HG03045 (cell line): ENCODE measurements around the gene FBXL3.
"Not testable (repeated sequence)": the region's sequence is repeated elsewhere in the genome, so short reads cannot be mapped to it uniquely, and the experiment has no call there.

Experiments used
- ATAC-seq: cut with Tn5 transposase; IDR thresholded peaks from one replicate; pipeline ENCODE4 v1.9.1; 2021; ENCODE audit warnings: mild to moderate bottlenecking, moderate library complexity; ENCODE audit not compliant: unreplicated experiment

FBXL3 gene

GRCh38 chr13:77028202-77028601 is 1.2 kb upstream of the FBXL3 start:
- ATAC-seq: no peak

DNA sequence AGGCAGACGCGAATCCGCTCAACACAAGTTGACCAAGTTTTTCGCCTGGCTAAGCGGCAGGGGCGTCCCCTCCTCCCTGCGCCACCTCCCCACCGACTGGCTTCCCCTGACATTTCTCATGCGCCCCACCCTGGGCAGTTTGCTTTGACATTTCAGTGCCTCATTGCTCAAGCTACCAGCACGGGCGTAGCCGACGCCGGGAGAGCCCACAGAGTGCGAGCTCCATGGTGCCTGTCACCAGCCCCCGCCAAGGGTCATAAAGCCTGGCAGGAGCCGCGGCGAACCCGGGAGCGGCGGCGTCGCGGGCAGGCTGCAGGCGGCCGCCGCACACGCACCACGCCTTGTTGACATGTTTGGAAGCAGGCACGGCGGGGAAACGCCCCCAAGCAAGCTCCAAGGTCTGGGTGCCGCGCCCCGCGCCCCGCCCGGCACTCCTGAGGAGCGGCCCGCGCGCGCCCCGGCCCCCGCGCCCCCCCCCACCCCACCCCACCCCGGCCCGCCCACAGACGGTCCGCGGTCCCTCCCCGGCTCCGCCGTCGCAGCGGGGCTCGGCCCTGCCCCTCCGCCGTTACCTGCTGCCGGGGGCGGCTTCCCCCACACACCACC is 601 bp downstream of the FBXL3 start:
- ATAC-seq: peak; percentile 62

- ATAC-seq: no peak
Measured at GRCh38 chr13:77022341-77022740, 4.6 kb downstream of the FBXL3 start.

DNA sequence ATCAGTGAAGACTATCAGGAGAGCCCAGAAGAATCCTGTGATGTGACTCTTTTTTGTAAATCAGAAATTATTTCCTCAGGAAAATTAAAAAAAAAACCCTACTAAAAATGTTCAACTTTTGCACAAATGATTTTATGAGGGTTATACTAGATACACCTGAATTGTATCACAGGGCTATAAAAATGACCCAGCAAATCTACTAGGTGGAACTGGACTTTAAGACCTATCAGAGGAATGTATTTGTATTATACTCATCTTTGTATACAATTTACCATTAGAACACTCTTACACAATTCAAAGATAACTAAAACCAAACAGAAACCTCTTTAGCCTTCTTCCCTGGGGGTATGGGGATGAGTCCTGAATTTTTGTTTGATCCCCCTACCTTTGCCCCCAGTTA is 7.2 kb downstream of the FBXL3 start:
- ATAC-seq: no peak

GRCh38 chr13:77016888-77017623 is 9.9 kb downstream of the FBXL3 start:
- no peak for ATAC-seq

- ATAC-seq: no peak
Measured at GRCh38 chr13:77016251-77016812, 10.6 kb downstream of the FBXL3 start.

GRCh38 chr13:77014906-77015685 is 11.9 kb downstream of the FBXL3 start:
- no peak for ATAC-seq

DNA sequence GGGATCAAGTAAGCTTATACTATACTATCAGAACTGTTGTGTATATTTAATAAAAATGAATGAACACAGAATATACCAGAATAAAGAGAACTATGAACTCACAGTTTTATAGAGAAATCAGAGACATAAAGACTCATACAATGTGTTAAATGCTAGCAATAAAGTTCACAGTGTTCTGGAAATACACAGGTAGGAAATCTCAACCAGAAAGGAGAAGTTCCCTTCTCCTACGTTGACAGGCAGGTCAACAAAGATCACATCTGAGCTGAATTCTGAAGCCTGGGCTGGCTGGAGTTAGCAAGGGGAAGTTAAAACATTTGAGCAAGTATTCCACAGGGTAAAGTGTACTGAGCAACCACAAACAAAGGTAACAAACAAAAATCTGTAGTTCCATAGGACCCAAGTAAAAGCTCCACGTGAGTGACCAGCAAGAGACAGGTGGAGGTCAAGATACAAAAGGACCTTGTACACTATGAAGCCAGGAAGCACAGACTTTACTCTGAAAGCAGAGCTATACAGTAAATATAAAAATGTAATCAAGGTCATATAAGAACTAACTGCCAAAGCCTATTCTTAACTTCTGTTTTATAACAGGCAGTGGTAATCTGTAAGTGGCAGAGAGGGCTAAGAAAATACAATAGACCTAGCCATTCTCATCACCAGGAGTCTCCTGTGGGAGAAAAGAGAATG is 13.0 kb downstream of the FBXL3 start:
- no peak for ATAC-seq

DNA sequence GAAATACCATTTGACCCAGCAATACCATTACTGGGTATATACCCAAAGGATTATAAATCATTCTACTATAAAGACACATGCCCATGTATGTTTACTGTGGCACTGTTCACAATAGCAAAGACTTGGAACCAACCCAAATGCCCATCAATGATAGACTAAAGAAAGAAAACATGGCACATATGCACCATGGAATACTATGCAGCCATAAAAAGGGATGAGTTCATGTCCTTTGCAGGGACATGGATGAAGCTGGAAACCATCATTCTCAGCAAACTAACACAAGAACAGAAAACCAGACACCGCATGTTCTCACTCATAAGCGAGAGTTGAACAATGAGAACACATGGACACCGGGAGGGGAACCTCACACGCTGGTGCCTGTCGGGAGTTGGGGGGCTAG is 17.2 kb downstream of the FBXL3 start:
- ATAC-seq: not testable (repeated sequence)

GRCh38 chr13:77009011-77009410 is 17.9 kb downstream of the FBXL3 start:
- no peak for ATAC-seq

- not testable (repeated sequence) for ATAC-seq
Measured at GRCh38 chr13:77008337-77008736, 18.6 kb downstream of the FBXL3 start.

GRCh38 chr13:77002590-77003190 is 24.3 kb downstream of the FBXL3 start:
- ATAC-seq: no peak

DNA sequence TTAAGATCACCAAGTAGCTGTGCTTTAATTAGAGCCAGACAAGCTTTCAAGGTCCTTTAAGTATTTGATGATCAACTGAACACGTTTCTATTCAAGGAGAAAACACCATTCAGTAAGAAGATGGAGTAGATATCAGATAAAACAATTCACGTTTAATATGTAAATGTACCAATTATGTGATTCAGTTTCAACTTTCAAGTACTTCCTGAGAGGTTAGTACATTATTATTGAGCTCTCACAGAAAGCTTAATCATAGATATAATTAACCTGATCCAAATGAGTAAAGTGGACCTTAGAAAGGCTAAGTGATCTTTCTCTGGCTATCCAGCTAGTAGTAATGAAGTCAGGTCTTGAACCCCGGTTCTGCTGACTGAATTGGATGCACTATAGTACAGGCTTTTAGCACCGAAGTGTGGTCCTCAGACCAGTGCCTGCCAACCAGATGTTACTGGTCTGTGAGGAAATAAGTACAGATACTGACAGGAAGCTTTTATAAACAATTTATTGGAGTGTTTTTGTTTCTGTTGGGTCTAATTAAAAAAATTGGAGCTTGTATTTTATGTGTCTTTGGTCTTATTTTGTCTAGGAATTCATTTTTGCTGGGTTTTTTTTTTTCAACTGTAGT is 24.9 kb downstream of the FBXL3 start:
- ATAC-seq: no peak

- ATAC-seq: no peak
Measured at GRCh38 chr13:77001540-77001939, 25.4 kb downstream of the FBXL3 start.

- ATAC-seq: no peak
Measured at GRCh38 chr13:77000475-77000874, 26.5 kb downstream of the FBXL3 start.

- ATAC-seq: no peak
Measured at GRCh38 chr13:76994281-76994680, 32.7 kb downstream of the FBXL3 start.

GRCh38 chr13:76993473-76993872 is 33.5 kb downstream of the FBXL3 start:
- no peak for ATAC-seq

DNA sequence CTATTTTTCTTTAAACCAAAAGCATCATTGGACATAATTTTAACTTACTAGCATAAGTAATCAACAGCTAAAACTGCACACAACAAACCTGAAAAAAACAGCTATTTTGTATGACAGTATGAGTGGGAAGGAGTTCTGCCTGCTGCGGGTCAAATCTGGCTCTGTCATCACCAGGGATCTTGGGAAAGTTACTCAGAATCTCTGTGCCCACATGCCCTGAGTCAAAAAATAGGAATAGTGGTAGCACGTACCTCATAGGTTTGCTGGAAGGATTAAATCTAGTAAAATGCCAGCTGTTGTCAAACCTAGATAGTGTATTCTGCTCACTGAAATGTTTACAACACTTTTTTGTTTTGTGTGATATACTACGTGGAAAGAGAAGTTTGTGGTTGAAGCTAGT is 33.9 kb downstream of the FBXL3 start:
- no peak for ATAC-seq

- peak; percentile 8 for ATAC-seq
Measured at GRCh38 chr13:76992548-76993001, 34.4 kb downstream of the FBXL3 start.
